IMR-90 (cell line): Measurements from ENCODE around the gene CYP2F1. TPM values are rescaled to one million over a fixed set of nuclear protein-coding genes. Genes with fewer than 3 reads are reported as not detected.
A peak's percentile ranks its signal among the peaks of the same experiment; 100 is the strongest.
"Not testable (repeated sequence)": the region's sequence is repeated elsewhere in the genome, so short reads cannot be mapped to it uniquely, and the experiment has no call there.

Experiments used
- ATAC-seq: fragments of 200-7000 bp; cut with Tn5 transposase; 2 replicates; pipeline ENCODE4 v1.9.1; 2020; ENCODE audit warnings: low read depth, mild to moderate bottlenecking, moderate library complexity
- BruUV-seq: library from RNA; stranded (reverse); fragments of 400-500 nt; replicated peaks from 2 replicates; lab custom pipeline; 2021; lab: Mats Ljungman, UMichigan
- CTCF ChIA-PET: fragments of 300-600 bp; formaldehyde crosslinking; extraction: SDS; loops from one replicate; lab custom pipeline; 2021; ENCODE audit warnings: antibody characterized with exemption; lab: Yijun Ruan, JAX
- POLR2A ChIA-PET: fragments of 300-600 bp; sonication (Branson Sonifier 250); formaldehyde crosslinking; loops from one replicate; lab custom pipeline; 2022; ENCODE audit warnings: antibody characterized with exemption; ENCODE audit not compliant: unreplicated experiment; lab: Charles Lee
- DNase-seq: peaks from one replicate; pipeline ENCODE4 v3.0.0; 2013
- H2AFZ ChIP-seq: replicated peaks from 2 replicates; pipeline ENCODE3; 2013; ENCODE audit warnings: low read length, mild to moderate bottlenecking; ENCODE audit not compliant: poor library complexity
- H2AK5ac ChIP-seq: 2 replicates; pipeline ENCODE4 v1.6.1; 2013; ENCODE audit warnings: low read depth, low read length, inconsistent platforms
- H2AK9ac ChIP-seq: replicated peaks from 2 replicates; pipeline ENCODE3; 2013; ENCODE audit warnings: mild to moderate bottlenecking, low read depth, low read length, moderate library complexity; ENCODE audit not compliant: poor library complexity
- H2BK120ac ChIP-seq: 2 replicates; pipeline ENCODE4 v1.6.1; 2013; ENCODE audit warnings: low read depth, low read length, inconsistent platforms
- H2BK15ac ChIP-seq: 3 replicates; pipeline ENCODE4 v1.6.1; 2013; ENCODE audit warnings: low read depth, low read length, inconsistent platforms
- H2BK20ac ChIP-seq: 2 replicates; pipeline ENCODE4 v1.6.1; 2013; ENCODE audit warnings: low read depth, mild to moderate bottlenecking, inconsistent platforms, low read length, moderate library complexity
- H2BK5ac ChIP-seq: 2 replicates; pipeline ENCODE4 v1.6.1; 2013; ENCODE audit warnings: mild to moderate bottlenecking, low read depth, low read length, inconsistent platforms; ENCODE audit not compliant: poor library complexity, severe bottlenecking
- H3K14ac ChIP-seq: replicated peaks from 2 replicates; pipeline ENCODE4 v1.6.1; 2013; ENCODE audit warnings: low read depth, low read length, inconsistent platforms
- H3K18ac ChIP-seq: 2 replicates; pipeline ENCODE4 v1.6.1; 2013; ENCODE audit warnings: low read depth, low read length, control low read depth
- H3K23ac ChIP-seq: 2 replicates; pipeline ENCODE4 v1.6.1; 2013; ENCODE audit warnings: low read depth, low read length, inconsistent platforms
- H3K27ac ChIP-seq: 2 replicates; pipeline ENCODE4 v1.5.1; 2013; ENCODE audit warnings: mild to moderate bottlenecking, control low read depth, low read length; ENCODE audit not compliant: insufficient read depth
- H3K27me3 ChIP-seq: 2 replicates; pipeline ENCODE4 v1.6.1; 2013; ENCODE audit warnings: low read length; ENCODE audit not compliant: control insufficient read depth, insufficient read depth
- H3K36me3 ChIP-seq: 2 replicates; pipeline ENCODE4 v1.6.1; 2013; ENCODE audit warnings: low read length, mixed read lengths; ENCODE audit not compliant: control insufficient read depth, insufficient read depth
- H3K4ac ChIP-seq: 2 replicates; pipeline ENCODE4 v1.6.1; 2013; ENCODE audit warnings: low read depth, low read length, inconsistent platforms
- H3K4me1 ChIP-seq: 2 replicates; pipeline ENCODE4 v1.6.1; 2013; ENCODE audit warnings: low read length, mixed read lengths; ENCODE audit not compliant: control insufficient read depth, insufficient read depth
- H3K4me2 ChIP-seq: 2 replicates; pipeline ENCODE4 v1.6.1; 2013; ENCODE audit warnings: low read depth, mild to moderate bottlenecking, control low read depth, low read length, moderate library complexity
- H3K4me3 ChIP-seq: 2 replicates; pipeline ENCODE4 v1.5.1; 2013; ENCODE audit warnings: low read depth, mild to moderate bottlenecking, control low read depth, low read length, moderate library complexity; ENCODE audit not compliant: insufficient read depth
- H3K56ac ChIP-seq: 2 replicates; pipeline ENCODE4 v1.6.1; 2013; ENCODE audit warnings: low read length, inconsistent platforms; ENCODE audit not compliant: insufficient read depth; ENCODE audit errors: extremely low read depth
- H3K79me1 ChIP-seq, 2 experiments: 2 replicates each; pipeline ENCODE4 v1.6.1; 2013; ENCODE audit warnings: low read length in 2 of 2, inconsistent platforms in 1 of 2, low read depth in 1 of 2
- H3K9ac ChIP-seq: 2 replicates; pipeline ENCODE4 v1.6.1; 2013; ENCODE audit warnings: low read depth, low read length, control low read depth
- H3K9me1 ChIP-seq: 2 replicates; pipeline ENCODE4 v1.6.1; 2013; ENCODE audit warnings: low read length, inconsistent platforms; ENCODE audit not compliant: insufficient read depth
- H3K9me3 ChIP-seq: 2 replicates; pipeline ENCODE4 v1.6.1; 2013; ENCODE audit warnings: low read length; ENCODE audit not compliant: control insufficient read depth, insufficient read depth
- H4K20me1 ChIP-seq: 2 replicates; pipeline ENCODE4 v1.6.1; 2013; ENCODE audit warnings: low read length, inconsistent platforms; ENCODE audit not compliant: insufficient read depth
- H4K5ac ChIP-seq: 2 replicates; pipeline ENCODE4 v1.6.1; 2013; ENCODE audit warnings: mild to moderate bottlenecking, low read depth, low read length, control low read depth
- H4K8ac ChIP-seq, 2 experiments: 2 replicates each; pipeline ENCODE4 v1.6.1; 2013; ENCODE audit warnings: low read depth in 2 of 2, low read length in 2 of 2, control low read depth in 1 of 2, inconsistent platforms in 1 of 2
- H4K91ac ChIP-seq: 2 replicates; pipeline ENCODE4 v1.6.1; 2013; ENCODE audit warnings: low read depth, low read length, inconsistent platforms; ENCODE audit not compliant: insufficient read depth
- WGBS, 2 experiments: methylation state at CpG; one replicate each; pipeline versions ENCODE4 v1.1.5 to v1.1.7; 2013; ENCODE audit warnings: missing lambda C conversion rate in 2 of 2; ENCODE audit not compliant: insufficient read length in 1 of 2; ENCODE audit errors: extremely low coverage in 2 of 2; 5-methylcytosine and 5-hydroxymethylcytosine counted together
- dilution Hi-C: fragments of 300-500 bp; cut with HindIII; formaldehyde crosslinking; loops from one replicate; pipeline ENCODE4 v1.14.3; 2018; ENCODE audit warnings: low sequenced_read_pairs; ENCODE audit not compliant: unreplicated experiment
- in situ Hi-C: fragments of 300-500 bp; cut with MboI; formaldehyde crosslinking; loops from 3 replicates; pipeline ENCODE4 v1.14.3; 2019; ENCODE audit warnings: low sequenced_read_pairs, inconsistent platforms, mixed read lengths
- intact Hi-C: fragments of 100-400 bp; cut with micrococcal nuclease; formaldehyde crosslinking; loops from 2 replicates; pipeline ENCODE4 v1.10.0; 2022
- polyA plus RNA-seq, 3 experiments: library from polyadenylated mRNA; depleted of rRNA; stranded (reverse); fragments of >200 nt; gene quantifications; 2 replicates each; pipeline ENCODE4 v1.2.3, GENCODE V29; 2012; ENCODE audit warnings: low replicate concordance in 1 of 3
- total RNA-seq: library from RNA; depleted of rRNA; stranded (reverse); fragments of >200 nt; gene quantifications from 2 replicates; pipeline ENCODE4 v1.2.3, GENCODE V29; 2012

The CYP2F1 gene
- total and polyA plus RNA-seq, 2 of the 4 experiments (the other 2 are of a cell fraction): not detected

DNA sequence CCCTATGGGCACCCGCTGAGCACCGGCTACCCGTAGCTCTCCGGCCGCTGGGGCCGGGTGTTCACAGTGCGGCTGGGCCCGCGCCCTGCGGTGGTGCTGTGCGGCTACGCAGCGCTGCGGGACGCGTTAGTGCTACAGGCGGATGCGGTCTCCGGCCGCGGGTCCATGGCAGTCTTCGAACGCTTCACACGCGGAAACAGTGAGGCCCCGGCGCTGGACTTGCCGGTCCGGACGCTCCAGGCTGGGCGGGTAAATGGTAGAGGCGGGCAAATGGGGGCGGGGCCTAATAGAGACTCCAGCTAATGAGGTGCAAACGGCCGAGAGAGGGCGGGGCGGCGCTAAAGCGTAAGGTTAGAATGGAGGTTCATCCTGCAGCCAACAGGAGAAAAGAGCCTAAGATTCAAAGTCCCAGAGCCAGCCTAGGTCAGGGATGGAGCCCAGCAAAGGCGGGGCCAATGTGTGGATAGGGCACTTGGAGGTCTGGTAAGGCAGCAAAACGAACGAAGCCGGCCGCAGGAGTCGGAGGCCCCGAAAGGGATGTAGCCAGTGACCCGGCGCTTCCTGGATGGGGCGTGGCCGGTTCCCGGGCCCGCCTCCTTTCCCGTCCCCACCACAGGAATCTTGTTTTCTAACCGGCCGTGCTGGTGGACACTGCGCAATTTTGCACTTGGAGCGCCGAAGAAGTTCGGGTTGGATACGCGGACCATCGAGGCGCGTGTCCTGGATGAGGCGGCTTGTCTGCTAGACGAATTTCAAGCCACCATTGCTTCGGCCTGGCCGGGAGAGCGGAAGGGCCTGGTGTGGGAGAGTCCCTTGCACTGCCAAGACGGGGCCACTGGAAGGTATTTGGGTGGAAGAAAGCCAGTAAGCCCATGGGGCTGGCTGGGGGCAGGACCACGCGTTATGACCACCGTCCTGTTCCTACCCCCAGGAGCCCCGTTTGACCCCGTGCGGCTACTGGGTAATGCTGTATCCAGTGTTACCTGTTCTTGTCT is 21.5 kb downstream of the CYP2F1 start:
- DNase-seq (peak; percentile 7), ATAC-seq (peak; percentile 98)
- Histone ChIP-seq H4K8ac (peak overlapping the region in 1 of 2 experiments; percentile 81; a peak in 1 of 4 replicates), H3K4me3 (peak overlapping the region; percentile 45), H3K4me2 (peak overlapping the region; percentile 75; the same call in 1 of the 2 replicates), H3K27me3 (peaks cover 19% of the 10 kb centered on the region), H2AFZ (peak overlapping the region; percentile 87)
- H3K14ac ChIP-seq, H4K91ac ChIP-seq, in situ Hi-C loops, CTCF ChIA-PET, H2BK15ac ChIP-seq, H2BK5ac ChIP-seq, H3K27ac ChIP-seq, H3K4ac ChIP-seq, H2BK120ac ChIP-seq, BruUV-seq, H3K79me1 ChIP-seq, H3K9ac ChIP-seq, dilution Hi-C loops, H2AK5ac ChIP-seq, H3K18ac ChIP-seq, H2AK9ac ChIP-seq, H3K23ac ChIP-seq, H3K36me3 ChIP-seq, H3K56ac ChIP-seq, H3K4me1 ChIP-seq, H2BK20ac ChIP-seq, H3K9me3 ChIP-seq, H4K20me1 ChIP-seq, intact Hi-C loops, H4K5ac ChIP-seq, POLR2A ChIA-PET, H3K9me1 ChIP-seq: not testable (repeated sequence)
- 30% methylated on average over 9 of the region's 76 CpGs; no CpG with 5 or more reads in 1 of the 2 experiments for WGBS, 2 experiments
